Frontal cortex (tissue), 4 donors: ENCODE measurements around the gene ETF1. TPM values are rescaled to one million over a fixed set of nuclear protein-coding genes. Genes with fewer than 3 reads are reported as not detected.

ENCODE experiments used
- DNase-seq, 2 donors: peaks; one replicate each; pipeline ENCODE4 v3.0.0; 2012; ENCODE audit warnings: low spot score in 2 of 2
- FAIRE-seq: peaks from 2 replicates; lab custom pipeline; 2012; peaks lifted over from hg19 to GRCh38; lab: Jason Lieb, UNC
- total RNA-seq: library from RNA; depleted of rRNA; stranded (reverse); fragments of >200 nt; gene quantifications from one replicate; pipeline ENCODE4 v1.2.3, GENCODE V29; 2014
- donor health status: control.
- donor health status: control.
- donor health status: control.

Gene ETF1
- total RNA-seq, 1 donor from 2014 or later, result 71.7 TPM

- no peak for DNase-seq
- FAIRE-seq, result no peak
Measured at GRCh38 chr5:138564242-138564641, 21.2 kb upstream of the ETF1 start.

- DNase-seq, result no peak
- no peak for FAIRE-seq
Measured at GRCh38 chr5:138563340-138564118, 20.5 kb upstream of the ETF1 start.

GRCh38 chr5:138560971-138561370, 17.9 kb upstream of the ETF1 start:
- no peak for FAIRE-seq
- no peak for DNase-seq

- no peak for FAIRE-seq
- no peak for DNase-seq
Measured at GRCh38 chr5:138559937-138560336, 16.9 kb upstream of the ETF1 start.

GRCh38 chr5:138557677-138558076, 14.6 kb upstream of the ETF1 start:
- DNase-seq, result no peak
- FAIRE-seq, result no peak

GRCh38 chr5:138554143-138554542, 11.1 kb upstream of the ETF1 start:
- no peak for DNase-seq
- FAIRE-seq, result no peak

GRCh38 chr5:138553437-138554095, 10.5 kb upstream of the ETF1 start:
- FAIRE-seq (no peak), DNase-seq (no peak)

- FAIRE-seq (no peak), DNase-seq (no peak)
Measured at GRCh38 chr5:138552657-138553056, 9.6 kb upstream of the ETF1 start.

GRCh38 chr5:138549414-138549813, 6.4 kb upstream of the ETF1 start:
- no peak for FAIRE-seq
- no peak for DNase-seq

- DNase-seq (no peak), FAIRE-seq (no peak)
Measured at GRCh38 chr5:138545919-138546562, 3.0 kb upstream of the ETF1 start.

- DNase-seq, result no peak
- FAIRE-seq, result no peak
Measured at GRCh38 chr5:138544181-138545134, 1.4 kb upstream of the ETF1 start.

- no peak for FAIRE-seq
Measured at GRCh38 chr5:138543730-138544104, 681 bp upstream of the ETF1 start.

GRCh38 chr5:138542180-138542955, 668 bp downstream of the ETF1 start:
- FAIRE-seq (no peak), DNase-seq (no peak)

More at GRCh38 chr5:138543730-138544104, 681 bp upstream of the ETF1 start:
- DNase-seq, result no peak

GRCh38 chr5:138541511-138542179, 1.4 kb downstream of the ETF1 start:
- FAIRE-seq (no peak), DNase-seq (no peak)

GRCh38 chr5:138539791-138540190, 3.2 kb downstream of the ETF1 start:
- FAIRE-seq, result no peak
- DNase-seq, result no peak

GRCh38 chr5:138538943-138539627, 4.0 kb downstream of the ETF1 start:
- DNase-seq (no peak), FAIRE-seq (no peak)

- no peak for FAIRE-seq
- DNase-seq, result no peak
Measured at GRCh38 chr5:138536665-138537315, 6.2 kb downstream of the ETF1 start.

- DNase-seq (no peak), FAIRE-seq (no peak)
Measured at GRCh38 chr5:138536215-138536614, 6.8 kb downstream of the ETF1 start.
